Measurements from ENCODE around the gene C1GALT1.

The C1GALT1 gene

GRCh38 chr7:7292085-7292484, 109.7 kb downstream of the C1GALT1 start:
- DNase-seq: no peak

GRCh38 chr7:7292608-7293007, 110.3 kb downstream of the C1GALT1 start:
- DNase-seq: no peak

DNA sequence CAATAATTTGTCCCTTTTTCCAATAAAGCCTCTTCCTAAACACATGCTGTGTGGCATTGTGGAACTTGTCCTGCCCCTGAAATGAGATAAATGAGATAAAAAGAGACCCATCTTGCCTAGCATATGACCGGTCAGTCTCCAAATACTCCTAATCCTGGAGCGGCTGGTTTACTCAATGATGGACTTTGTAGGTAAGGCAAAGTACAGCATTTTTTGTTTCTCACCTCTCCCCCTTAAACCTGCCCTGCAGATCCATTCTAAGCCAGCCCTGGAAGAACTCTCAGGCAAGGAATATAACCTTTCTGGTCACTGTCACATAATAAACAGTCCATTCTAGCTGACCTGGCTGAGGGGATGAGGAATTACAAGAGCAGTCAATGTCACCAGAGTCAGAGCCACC, 110.7 kb downstream of the C1GALT1 start:
- DNase-seq: no peak

- DNase-seq: no peak
These were observed 112.6 kb downstream of the C1GALT1 start for GRCh38 chr7:7294911-7295310.
